ENCODE measurements around the gene RPS6KC1.

- TF ChIP-seq SUZ12 (IDR thresholded peaks at IDR 0.05) (no peak), SP1 (IDR thresholded peaks at IDR 0.05) (no peak), NFRKB (IDR thresholded peaks at IDR 0.05) (no peak), ELF4 (IDR thresholded peaks at IDR 0.05) (no peak), FOXM1 (IDR thresholded peaks at IDR 0.05; ENCODE audit: borderline replicate concordance) (no peak), ZNF384 (IDR thresholded peaks at IDR 0.05) (no peak), TARDBP (IDR thresholded peaks at IDR 0.05) (no peak), ARNT (IDR thresholded peaks at IDR 0.05) (no peak), BHLHE40 (IDR thresholded peaks at IDR 0.05; ENCODE audit: borderline replicate concordance) (no peak)
Observed at GRCh38 chr1:213186168-213186567, 135.1 kb downstream of the RPS6KC1 start.

All from HEK293T (cell line).